HG03442 (cell line): ENCODE measurements around the gene HECTD4.

Source experiments
- ATAC-seq: cut with Tn5 transposase; IDR thresholded peaks from one replicate; pipeline ENCODE4 v1.9.1; 2021; ENCODE audit warnings: mild to moderate bottlenecking, moderate library complexity; ENCODE audit not compliant: unreplicated experiment

HECTD4 gene

GRCh38 chr12:112183141-112184021 is 198.8 kb downstream of the HECTD4 start:
- ATAC-seq = peak; percentile 50

GRCh38 chr12:112182499-112182898 is 199.7 kb downstream of the HECTD4 start:
- no peak for ATAC-seq

DNA sequence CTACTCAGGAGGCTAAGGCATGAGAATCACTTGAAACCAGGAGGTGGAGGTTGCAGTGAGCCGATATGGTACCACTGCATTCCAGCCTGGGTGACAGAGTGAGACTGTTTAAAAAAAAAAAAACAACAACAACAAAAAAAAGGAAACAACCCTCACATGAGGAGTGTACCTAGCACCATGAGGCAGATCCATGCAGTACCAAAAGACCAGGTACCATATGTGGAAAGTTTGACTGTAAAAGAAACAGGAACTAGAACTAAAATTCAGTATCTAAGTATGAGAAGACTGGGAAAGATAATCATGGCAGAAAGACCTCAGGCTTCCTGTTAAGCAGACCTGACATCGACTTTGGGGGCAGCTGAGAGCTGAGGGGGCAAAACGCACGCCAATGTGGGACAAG is 201.8 kb downstream of the HECTD4 start:
- no peak for ATAC-seq

GRCh38 chr12:112179916-112180315 is 202.3 kb downstream of the HECTD4 start:
- ATAC-seq = no peak

- ATAC-seq = no peak
Measured at GRCh38 chr12:112179341-112179740, 202.9 kb downstream of the HECTD4 start.

GRCh38 chr12:112178796-112179195 is 203.4 kb downstream of the HECTD4 start:
- no peak for ATAC-seq

DNA sequence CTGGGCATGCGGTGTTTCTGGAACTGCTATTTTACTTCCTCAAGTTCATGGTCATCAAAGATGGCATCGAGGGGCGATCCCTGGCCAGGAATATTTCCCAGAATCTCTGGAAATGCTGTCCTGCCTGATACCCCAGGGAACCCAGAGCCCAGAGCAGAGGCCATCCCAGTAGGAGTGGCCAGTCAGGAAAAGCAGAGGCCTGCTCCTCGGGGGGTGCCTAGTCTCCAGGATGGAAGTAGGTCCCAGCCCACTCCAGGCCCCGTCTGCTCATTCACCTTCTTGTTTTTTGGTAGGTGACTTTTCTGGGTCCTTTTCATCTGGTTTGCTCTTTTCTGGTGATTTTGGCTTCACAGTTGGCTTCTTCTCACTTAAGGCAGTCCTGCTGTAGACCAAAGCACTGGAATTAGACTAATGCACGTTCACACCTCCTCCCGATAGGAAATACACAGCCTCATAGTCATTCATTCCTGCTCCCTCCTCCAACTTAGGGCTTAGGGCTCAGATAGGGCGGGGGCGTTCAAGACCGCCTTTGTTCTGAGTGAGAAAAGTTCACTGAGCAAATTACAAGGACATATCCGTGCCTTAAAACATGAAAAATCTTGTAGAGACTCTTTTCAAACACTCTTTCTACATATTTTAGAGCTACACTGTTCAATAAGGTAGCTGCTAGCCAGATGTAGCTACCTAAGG is 205.8 kb downstream of the HECTD4 start:
- ATAC-seq = no peak

- ATAC-seq = no peak
Measured at GRCh38 chr12:112175361-112176155, 206.7 kb downstream of the HECTD4 start.

- no peak for ATAC-seq
Measured at GRCh38 chr12:112172556-112173324, 209.5 kb downstream of the HECTD4 start.

GRCh38 chr12:112170971-112171596 is 211.1 kb downstream of the HECTD4 start:
- ATAC-seq = no peak

- ATAC-seq = no peak
Measured at GRCh38 chr12:112170376-112170775, 211.9 kb downstream of the HECTD4 start.

GRCh38 chr12:112169966-112170365 is 212.3 kb downstream of the HECTD4 start:
- no peak for ATAC-seq

- ATAC-seq = no peak
Measured at GRCh38 chr12:112169161-112169872, 212.9 kb downstream of the HECTD4 start.

DNA sequence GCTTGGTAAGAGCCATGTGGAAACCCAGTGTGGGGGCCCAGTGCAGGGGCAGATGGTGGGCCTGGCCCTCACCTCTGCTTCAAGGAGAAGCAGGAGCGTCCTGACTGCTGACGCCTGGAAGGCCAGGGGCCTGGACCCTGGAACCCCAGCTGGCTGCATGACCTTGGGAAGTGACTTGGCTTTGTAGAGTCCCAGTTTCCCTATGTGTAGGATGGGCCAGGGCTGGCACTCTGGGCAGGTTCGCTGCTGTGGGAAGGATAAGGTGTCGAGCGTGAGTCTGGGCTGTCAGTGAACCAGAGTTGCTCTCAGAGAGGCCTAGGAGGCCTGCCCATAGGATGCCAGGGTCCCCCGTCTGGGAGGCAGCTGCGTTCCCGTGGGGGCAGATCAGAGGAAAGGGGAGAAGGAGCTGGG is 213.7 kb downstream of the HECTD4 start:
- ATAC-seq = no peak

GRCh38 chr12:112167718-112168525 is 214.3 kb downstream of the HECTD4 start:
- no peak for ATAC-seq

DNA sequence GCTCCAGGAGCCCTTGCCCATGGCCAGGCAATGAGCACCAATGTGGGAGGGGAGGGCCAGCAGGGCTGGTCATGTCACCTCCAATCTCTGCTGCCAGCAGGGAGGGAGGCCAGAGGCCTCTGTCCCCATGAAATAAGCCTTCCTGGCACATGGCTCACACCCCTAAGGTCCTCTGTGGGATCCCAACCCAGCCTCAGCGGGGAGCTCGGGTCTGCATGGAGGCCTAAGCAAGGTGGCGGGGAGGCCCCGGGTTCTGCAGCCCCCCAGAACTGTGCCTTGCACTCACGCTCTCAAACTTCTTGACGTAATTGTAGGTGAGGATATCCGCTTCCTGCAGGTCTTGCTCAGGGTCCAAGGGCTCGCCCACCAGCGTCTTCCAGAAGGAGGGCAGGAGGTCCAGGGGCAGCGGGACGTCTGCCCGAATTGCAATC is 215.2 kb downstream of the HECTD4 start:
- ATAC-seq = no peak

- ATAC-seq = no peak
Measured at GRCh38 chr12:112166051-112167015, 215.9 kb downstream of the HECTD4 start.
